Breast epithelium (tissue), 4 donors: ENCODE data around the gene CRTAP. TPM values are rescaled to one million over a fixed set of nuclear protein-coding genes. Genes with fewer than 3 reads are reported as not detected.

Experiments
- DNase-seq, 2 donors: peaks; one replicate each; pipeline ENCODE4 v3.0.0-alpha.2; 2019; ENCODE audit warnings: low spot score in 2 of 2
- H3K27ac ChIP-seq, 2 donors: fragments of 200-600 bp; sonication (generic) in 1 of 2; one replicate each; pipeline ENCODE4 v1.5.1; 2016 to 2019; ENCODE audit warnings: mild to moderate bottlenecking in 1 of 2
- H3K27me3 ChIP-seq, 2 donors: fragments of 200-600 bp; sonication (generic) in 1 of 2; one replicate each; pipeline versions ENCODE4 v1.5.1 to v1.6.0; 2017 to 2019; ENCODE audit warnings: control low read depth in 1 of 2, mild to moderate bottlenecking in 1 of 2
- H3K36me3 ChIP-seq: fragments of 200-600 bp; one replicate; pipeline ENCODE4 v1.5.1; 2019
- H3K4me1 ChIP-seq, 2 donors: fragments of 200-600 bp; sonication (generic); one replicate each; pipeline ENCODE4 v1.5.1; 2016 to 2019; ENCODE audit warnings: control low read depth in 1 of 2
- H3K4me3 ChIP-seq, 3 donors: fragments of 200-600 bp; sonication (generic); 1 replicate in 2 of 3; 2 replicates in 1 of 3; pipeline ENCODE4 v1.5.1; 2016 to 2019; ENCODE audit warnings: mild to moderate bottlenecking in 3 of 3, moderate library complexity in 2 of 3
- H3K9me3 ChIP-seq, 2 donors: fragments of 200-600 bp; sonication (generic) in 1 of 2; one replicate each; pipeline ENCODE4 v1.5.1; 2016 to 2019; ENCODE audit warnings: control low read depth in 1 of 2
- POLR2A ChIP-seq: fragments of 450-650 bp; IDR thresholded peaks from one replicate; pipeline ENCODE4 v1.6.1; 2016; ENCODE audit warnings: antibody characterized with exemption, mild to moderate bottlenecking, moderate library complexity
- POLR2AphosphoS5 ChIP-seq, 3 donors: sonication (generic); formaldehyde crosslinking; IDR thresholded peaks; one replicate each; pipeline ENCODE4 v1.6.1; 2017; ENCODE audit warnings: antibody characterized with exemption in 3 of 3
- intact Hi-C: fragments of 100-400 bp; cut with DNase I; formaldehyde crosslinking; loops from one replicate; pipeline ENCODE4 v1.15.1; 2023; ENCODE audit warnings: low total_unique reads
- total RNA-seq, 3 donors: library from RNA; depleted of rRNA; stranded (reverse); fragments of >200 nt; gene quantifications; one replicate each; pipeline ENCODE4 v1.1.0, GENCODE V29; 2016
- TF ChIP-seq, protein P1 (sequence below), 3 donors: fragments of 450-650 bp; IDR thresholded peaks; one replicate each; pipeline ENCODE4 v1.5.1; 2016 to 2017; ENCODE audit warnings: antibody characterized with exemption in 3 of 3, mild to moderate bottlenecking in 3 of 3, moderate library complexity in 3 of 3

CRTAP gene
- total RNA-seq, 3 donors from 2014 or later = 158 to 535 (median 180) TPM

DNA sequence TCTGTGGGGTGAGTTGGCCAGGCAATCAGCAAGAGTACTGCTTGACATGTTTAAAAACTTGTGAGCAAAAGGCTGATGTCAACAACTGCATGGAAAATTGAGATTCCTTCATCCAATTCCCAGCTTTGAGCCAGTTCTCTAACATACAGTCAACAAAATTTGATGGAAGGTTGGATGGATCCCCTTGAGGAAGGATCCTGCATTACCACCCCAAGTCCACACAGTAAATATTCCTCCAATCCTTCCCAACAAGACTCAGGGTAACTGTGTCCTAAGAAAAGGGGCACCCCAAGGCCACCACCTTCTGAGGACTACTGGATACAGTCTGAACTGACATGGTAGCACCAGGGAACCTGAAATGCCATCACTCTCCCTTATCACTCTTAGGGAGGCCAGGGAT, 32.0 kb upstream of the CRTAP start:
- no peaks in the 10 kb centered on the region for H3K4me1 ChIP-seq
- no peak for DNase-seq
- intact Hi-C loops = no loop called here
- TF ChIP-seq POLR2A (no peak), POLR2AphosphoS5 (IDR thresholded peaks at IDR 0.05) (no peak)
- TF ChIP-seq, protein P1, sequence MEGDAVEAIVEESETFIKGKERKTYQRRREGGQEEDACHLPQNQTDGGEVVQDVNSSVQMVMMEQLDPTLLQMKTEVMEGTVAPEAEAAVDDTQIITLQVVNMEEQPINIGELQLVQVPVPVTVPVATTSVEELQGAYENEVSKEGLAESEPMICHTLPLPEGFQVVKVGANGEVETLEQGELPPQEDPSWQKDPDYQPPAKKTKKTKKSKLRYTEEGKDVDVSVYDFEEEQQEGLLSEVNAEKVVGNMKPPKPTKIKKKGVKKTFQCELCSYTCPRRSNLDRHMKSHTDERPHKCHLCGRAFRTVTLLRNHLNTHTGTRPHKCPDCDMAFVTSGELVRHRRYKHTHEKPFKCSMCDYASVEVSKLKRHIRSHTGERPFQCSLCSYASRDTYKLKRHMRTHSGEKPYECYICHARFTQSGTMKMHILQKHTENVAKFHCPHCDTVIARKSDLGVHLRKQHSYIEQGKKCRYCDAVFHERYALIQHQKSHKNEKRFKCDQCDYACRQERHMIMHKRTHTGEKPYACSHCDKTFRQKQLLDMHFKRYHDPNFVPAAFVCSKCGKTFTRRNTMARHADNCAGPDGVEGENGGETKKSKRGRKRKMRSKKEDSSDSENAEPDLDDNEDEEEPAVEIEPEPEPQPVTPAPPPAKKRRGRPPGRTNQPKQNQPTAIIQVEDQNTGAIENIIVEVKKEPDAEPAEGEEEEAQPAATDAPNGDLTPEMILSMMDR (IDR thresholded peaks at IDR 0.05) = no peak
- no peak overlapping the region for H3K27ac ChIP-seq
- H3K4me3 ChIP-seq = no peak overlapping the region
- no peaks in the 10 kb centered on the region for H3K27me3 ChIP-seq
- no peaks in the 10 kb centered on the region for H3K9me3 ChIP-seq
- H3K36me3 ChIP-seq = no peaks in the 10 kb centered on the region

DNA sequence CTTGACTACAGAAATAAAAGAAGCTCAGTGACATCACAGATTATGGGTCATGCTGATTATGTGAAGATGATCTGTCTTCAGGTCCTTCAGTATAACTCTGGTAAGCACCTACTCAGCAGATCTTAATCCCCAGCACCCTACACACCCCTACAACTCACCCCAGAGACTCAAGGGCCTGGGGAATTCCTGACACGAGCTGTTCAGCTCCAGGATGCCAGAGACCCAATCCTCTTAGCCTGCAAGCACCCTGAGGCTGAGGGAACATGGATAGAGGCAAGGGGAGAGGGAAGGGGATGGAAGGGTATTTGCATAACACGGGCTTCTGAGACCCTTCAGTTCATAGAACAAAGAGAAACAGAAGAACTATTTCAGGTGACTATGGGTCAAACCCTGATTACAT, 29.9 kb upstream of the CRTAP start:
- H3K36me3 ChIP-seq = no peaks in the 10 kb centered on the region
- no peaks in the 10 kb centered on the region for H3K9me3 ChIP-seq
- no peak for TF ChIP-seq POLR2AphosphoS5 (IDR thresholded peaks at IDR 0.05)
- TF ChIP-seq, protein P1 (IDR thresholded peaks at IDR 0.05) = no peak
- TF ChIP-seq POLR2A = no peak
- intact Hi-C loops = no loop called here
- H3K4me1 ChIP-seq = no peaks in the 10 kb centered on the region
- H3K4me3 ChIP-seq = no peak overlapping the region
- DNase-seq = no peak
- no peaks in the 10 kb centered on the region for H3K27me3 ChIP-seq
- no peak overlapping the region for H3K27ac ChIP-seq

DNA sequence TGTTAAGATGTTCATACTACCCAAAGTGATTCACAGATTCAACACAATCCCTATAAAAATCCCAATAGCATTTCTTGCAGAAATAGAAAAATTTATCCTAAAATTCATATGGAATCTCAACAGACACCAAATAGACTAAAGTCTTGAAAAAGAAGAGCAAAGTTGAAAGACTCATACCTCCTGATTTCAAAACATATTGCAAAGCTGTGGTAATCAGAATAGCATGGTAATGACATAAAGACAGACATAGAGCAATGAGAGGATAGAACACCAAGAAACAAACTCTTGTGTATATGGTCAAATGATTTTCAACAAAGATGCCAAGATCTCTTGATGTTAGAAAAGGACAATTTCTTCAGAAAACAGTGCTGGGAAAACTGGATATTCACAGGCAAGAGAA, 25.1 kb upstream of the CRTAP start:
- intact Hi-C loops = no loop called here
- TF ChIP-seq POLR2AphosphoS5 (IDR thresholded peaks at IDR 0.05) (no peak), POLR2A (no peak)
- TF ChIP-seq, protein P1 (IDR thresholded peaks at IDR 0.05) = no peak
- H3K4me3 ChIP-seq = no peak overlapping the region
- H3K27ac ChIP-seq = no peak overlapping the region
- H3K9me3 ChIP-seq = no peaks in the 10 kb centered on the region
- no peaks in the 10 kb centered on the region for H3K27me3 ChIP-seq
- H3K36me3 ChIP-seq = no peaks in the 10 kb centered on the region
- DNase-seq = no peak
- H3K4me1 ChIP-seq = no peaks in the 10 kb centered on the region

DNA sequence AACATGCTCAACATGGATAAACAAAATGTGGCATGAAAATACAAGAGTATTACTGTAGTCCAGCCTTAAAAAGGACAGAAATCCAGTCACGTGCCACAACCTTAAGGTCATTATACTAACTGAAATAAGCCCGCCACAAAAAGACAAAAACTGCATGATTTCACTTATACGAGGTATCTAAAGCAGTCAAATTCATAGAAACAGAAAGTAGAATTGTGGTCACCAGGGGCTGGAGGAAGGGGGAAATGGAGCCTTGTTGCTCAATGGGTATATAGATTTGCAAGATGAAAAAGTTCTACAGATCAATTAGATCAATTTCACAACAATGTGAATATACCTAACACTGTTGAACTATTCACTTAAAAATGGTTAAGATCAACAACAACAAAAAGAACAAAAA, 24.3 kb upstream of the CRTAP start:
- H3K36me3 ChIP-seq = no peaks in the 10 kb centered on the region
- H3K9me3 ChIP-seq = no peaks in the 10 kb centered on the region
- TF ChIP-seq, protein P1 (IDR thresholded peaks at IDR 0.05) = no peak
- TF ChIP-seq POLR2A = no peak
- TF ChIP-seq POLR2AphosphoS5 (IDR thresholded peaks at IDR 0.05) = no peak
- H3K27me3 ChIP-seq = no peaks in the 10 kb centered on the region
- intact Hi-C loops = no loop called here
- no peak overlapping the region for H3K27ac ChIP-seq
- no peak for DNase-seq
- H3K4me3 ChIP-seq = no peak overlapping the region
- no peaks in the 10 kb centered on the region for H3K4me1 ChIP-seq

DNA sequence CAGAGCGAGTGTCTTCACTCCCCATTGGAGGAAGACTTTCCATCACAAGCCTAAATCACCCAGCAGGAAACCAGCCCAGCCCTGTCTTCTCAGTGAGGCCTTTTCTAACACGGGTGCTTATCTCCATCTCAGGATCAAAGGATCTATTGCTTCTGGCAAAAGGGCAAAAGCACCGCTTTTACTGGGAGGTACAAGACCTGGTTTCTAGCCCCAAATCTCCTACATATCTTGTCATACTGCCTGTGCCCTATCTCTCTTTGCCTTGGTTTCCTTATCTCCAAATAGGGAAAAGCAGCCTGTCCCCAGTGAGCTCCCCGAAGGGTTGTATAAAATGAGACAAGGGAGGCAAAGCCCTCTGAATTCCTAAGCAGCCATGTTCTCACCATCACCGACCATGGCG, 22.1 kb upstream of the CRTAP start:
- H3K4me1 ChIP-seq = peaks cover 0 to 3% of the 10 kb centered on the region in 2 donors
- H3K27ac ChIP-seq = no peak overlapping the region
- H3K4me3 ChIP-seq = no peak overlapping the region
- H3K9me3 ChIP-seq = no peaks in the 10 kb centered on the region
- intact Hi-C loops = no loop called here
- TF ChIP-seq POLR2A = no peak
- no peaks in the 10 kb centered on the region for H3K27me3 ChIP-seq
- H3K36me3 ChIP-seq = no peaks in the 10 kb centered on the region
- no peak for DNase-seq
